Gastrocnemius medialis (tissue), 4 donors: ENCODE results near the gene IDH1.

Experiments
- CTCF ChIP-seq, 5 experiments: fragments of 450-650 bp in 3 of 5; fragments of 200-600 bp in 2 of 5; sonication (generic) in 2 of 5; IDR thresholded peaks in 4 of 5; conservative IDR thresholded peaks in 1 of 5; 1 replicate in 4 of 5; 2 replicates in 1 of 5; pipeline ENCODE4 v1.5.1; 2016 to 2019; ENCODE audit warnings: antibody characterized with exemption in 5 of 5, mild to moderate bottlenecking in 3 of 5, moderate library complexity in 3 of 5
- POLR2A ChIP-seq, 2 donors: fragments of 450-650 bp; IDR thresholded peaks; one replicate each; pipeline ENCODE4 v1.6.1; 2017; ENCODE audit warnings: antibody characterized with exemption in 2 of 2, mild to moderate bottlenecking in 2 of 2, moderate library complexity in 2 of 2

GRCh38 chr2:208296610-208297009 is 41.7 kb upstream of the IDH1 start:
- TF ChIP-seq CTCF (IDR thresholded peaks at IDR 0.05 in 4 of 5, conservative IDR thresholded peaks at IDR 0.05 in 1 of 5) (no peak), POLR2A (IDR thresholded peaks at IDR 0.05) (no peak)
